CD14-positive monocyte (primary cell): ENCODE results near the gene EPS15. TPM values are rescaled to one million over a fixed set of nuclear protein-coding genes. Genes with fewer than 3 reads are reported as not detected.

ENCODE experiments used
- DNase-seq, 3 donors: peaks; one replicate each; pipeline ENCODE4 v3.0.0-alpha.2; 2011 to 2022
- H2AFZ ChIP-seq: 2 replicates; pipeline ENCODE4 v1.6.0; 2012; ENCODE audit warnings: mild to moderate bottlenecking, low read depth, low read length, inconsistent platforms; ENCODE audit not compliant: insufficient read depth, poor library complexity, severe bottlenecking
- H3K27ac ChIP-seq, 2 donors: 1 replicate in 1 of 2; 2 replicates in 1 of 2; pipeline ENCODE4 v1.5.1; 2012 to 2013; ENCODE audit warnings: low read length in 2 of 2, control low read depth in 1 of 2, inconsistent platforms in 1 of 2, low read depth in 1 of 2, mild to moderate bottlenecking in 1 of 2
- H3K27me3 ChIP-seq, 2 donors: one replicate each; pipeline versions ENCODE4 v1.6.0 to v1.6.1; 2011 to 2013; ENCODE audit warnings: low read length in 2 of 2; ENCODE audit not compliant: control insufficient read depth in 2 of 2, insufficient read depth in 2 of 2
- H3K36me3 ChIP-seq, 2 donors: replicated peaks in 1 of 2; 1 replicate in 1 of 2; 2 replicates in 1 of 2; pipeline versions ENCODE4 v1.5.1 to v1.6.1; 2012 to 2013; ENCODE audit warnings: low read length in 2 of 2, control low read depth in 1 of 2, inconsistent platforms in 1 of 2, mild to moderate bottlenecking in 1 of 2; ENCODE audit not compliant: insufficient read depth in 2 of 2, control insufficient read depth in 1 of 2
- H3K4me1 ChIP-seq, 2 donors: 1 replicate in 1 of 2; 2 replicates in 1 of 2; pipeline versions ENCODE4 v1.5.1 to v1.6.1; 2012 to 2013; ENCODE audit warnings: low read length in 2 of 2, control low read depth in 1 of 2, inconsistent platforms in 1 of 2, mild to moderate bottlenecking in 1 of 2, moderate library complexity in 1 of 2; ENCODE audit not compliant: insufficient read depth in 2 of 2, control insufficient read depth in 1 of 2
- H3K4me2 ChIP-seq: replicated peaks from 2 replicates; pipeline ENCODE3; 2012; ENCODE audit warnings: low read length, moderate library complexity, mild to moderate bottlenecking; ENCODE audit not compliant: poor library complexity, severe bottlenecking; ENCODE audit errors: extremely low read depth
- H3K4me3 ChIP-seq, 3 experiments: fragments of 200-600 bp in 1 of 3; sonication (generic) in 1 of 3; replicated peaks in 1 of 3; 1 replicate in 2 of 3; 2 replicates in 1 of 3; pipeline ENCODE4 v1.5.1; 2011 to 2013; ENCODE audit warnings: low read length in 3 of 3, mild to moderate bottlenecking in 3 of 3, control low read depth in 2 of 3, low read depth in 2 of 3, inconsistent platforms in 1 of 3, moderate library complexity in 1 of 3
- H3K79me2 ChIP-seq: 2 replicates; pipeline ENCODE4 v1.6.0; 2012; ENCODE audit warnings: mild to moderate bottlenecking, control low read depth, inconsistent platforms, low read length, moderate library complexity; ENCODE audit not compliant: insufficient read depth
- H3K9ac ChIP-seq: 2 replicates; pipeline ENCODE4 v1.6.0; 2017; ENCODE audit warnings: low read length, mild to moderate bottlenecking; ENCODE audit not compliant: insufficient read depth, poor library complexity, severe bottlenecking
- H3K9me3 ChIP-seq, 2 donors: replicated peaks in 1 of 2; 1 replicate in 1 of 2; 2 replicates in 1 of 2; pipeline versions ENCODE4 v1.5.1 to v1.6.1; 2012 to 2013; ENCODE audit warnings: low read length in 2 of 2, control low read depth in 1 of 2; ENCODE audit not compliant: control insufficient read depth in 1 of 2, insufficient read depth in 1 of 2
- H4K20me1 ChIP-seq: 2 replicates; pipeline ENCODE4 v1.6.0; 2012; ENCODE audit warnings: mild to moderate bottlenecking, low read length, control low read depth, moderate library complexity; ENCODE audit not compliant: insufficient read depth
- H3K27ac Mint-ChIP-seq, 7 donors: one replicate each; pipeline ENCODE4 v1.8.0; 2020; ENCODE audit warnings: mild to moderate bottlenecking in 7 of 7, mixed read lengths in 7 of 7, moderate library complexity in 6 of 7, inconsistent platforms in 2 of 7
- H3K27me3 Mint-ChIP-seq, 3 donors: one replicate each; pipeline ENCODE4 v1.8.0; 2021 to 2022; ENCODE audit warnings: low read depth in 3 of 3, mild to moderate bottlenecking in 3 of 3, mixed read lengths in 3 of 3, moderate library complexity in 3 of 3, inconsistent platforms in 1 of 3
- H3K36me3 Mint-ChIP-seq, 2 donors: one replicate each; pipeline ENCODE4 v1.8.0; 2020; ENCODE audit warnings: mixed read lengths in 2 of 2, inconsistent platforms in 1 of 2, mild to moderate bottlenecking in 1 of 2
- H3K4me1 Mint-ChIP-seq: one replicate; pipeline ENCODE4 v1.8.0; 2020; ENCODE audit warnings: mild to moderate bottlenecking, mixed read lengths
- H3K4me3 Mint-ChIP-seq, 2 donors: one replicate each; pipeline ENCODE4 v1.8.0; 2020; ENCODE audit warnings: mild to moderate bottlenecking in 2 of 2, mixed read lengths in 2 of 2, moderate library complexity in 1 of 2
- H3K9me3 Mint-ChIP-seq, 7 donors: one replicate each; pipeline ENCODE4 v1.8.0; 2020 to 2022; ENCODE audit warnings: mixed read lengths in 7 of 7, mild to moderate bottlenecking in 6 of 7, moderate library complexity in 6 of 7, inconsistent platforms in 2 of 7
- CTCF ChIP-seq: fragments of 200-600 bp; IDR thresholded peaks from one replicate; pipeline ENCODE4 v1.8.0; 2022; ENCODE audit warnings: antibody characterized with exemption, mild to moderate bottlenecking
- WGBS: methylation state at CpG from one replicate; pipeline ENCODE4 v1.1.5; 2013; ENCODE audit warnings: missing lambda C conversion rate; ENCODE audit not compliant: insufficient coverage; 5-methylcytosine and 5-hydroxymethylcytosine counted together
- intact Hi-C, 2 donors: fragments of 100-400 bp; cut with micrococcal nuclease; formaldehyde crosslinking; loops; one replicate each; pipeline versions ENCODE4 v1.15.0 to v1.15.1; 2023
- polyA plus RNA-seq, 3 donors: library from polyadenylated mRNA; depleted of rRNA in 1 of 3; unstranded in 2 of 3; stranded (reverse) in 1 of 3; fragments of 300-500 nt in 2 of 3; fragments of >200 nt in 1 of 3; fragmentation: Illumina TruSeq in 2 of 3; gene quantifications; 1 replicate in 2 of 3; 2 replicates in 1 of 3; pipeline ENCODE4 v1.2.3, GENCODE V29; 2012 to 2021

EPS15 gene
- polyA plus RNA-seq, 3 donors, result 26.7 to 53.6 (median 36.4) TPM

GRCh38 chr1:51488372-51489050 lies 30.6 kb downstream of the EPS15 start:
- H3K9ac ChIP-seq, result no peak overlapping the region
- H3K4me1 Mint-ChIP-seq, result peaks cover 32% of the 10 kb centered on the region
- no peaks in the 10 kb centered on the region for H3K9me3 ChIP-seq
- H3K4me1 ChIP-seq, result peaks cover 16 to 26% of the 10 kb centered on the region in 2 donors
- no peaks in the 10 kb centered on the region for H3K27me3 ChIP-seq
- no peaks in the 10 kb centered on the region for H3K27me3 Mint-ChIP-seq
- H3K27ac Mint-ChIP-seq, result peak overlapping the region in 2 of 7 donors; percentile 17 to 30
- peaks cover 93% of the 10 kb centered on the region for H3K79me2 ChIP-seq
- peaks cover 0 to 10% of the 10 kb centered on the region in 2 donors for H3K36me3 ChIP-seq
- no peaks in the 10 kb centered on the region for H3K9me3 Mint-ChIP-seq
- H3K27ac ChIP-seq, result peak overlapping the region in 1 of 2 donors; percentile 6
- no peak overlapping the region for H3K4me2 ChIP-seq
- H4K20me1 ChIP-seq, result peaks cover 86% of the 10 kb centered on the region
- WGBS, result no CpG with 5 or more reads among the region's 4 CpGs
- no peak overlapping the region for H2AFZ ChIP-seq
- intact Hi-C loops, result no loop called here
- H3K4me3 Mint-ChIP-seq, result no peak overlapping the region
- TF ChIP-seq CTCF, result no peak
- H3K36me3 Mint-ChIP-seq, result peaks cover 1 to 4% of the 10 kb centered on the region in 2 donors
- H3K4me3 ChIP-seq, result no peak overlapping the region
- DNase-seq, result no peak

- Histone ChIP-seq H3K9ac (no peak overlapping the region), H3K4me2 (no peak overlapping the region), H2AFZ (no peak overlapping the region), H3K4me3 (no peak overlapping the region), H3K9me3 (no peaks in the 10 kb centered on the region), H3K36me3 (peaks cover 0 to 10% of the 10 kb centered on the region in 2 donors), H4K20me1 (peaks cover 89% of the 10 kb centered on the region), H3K4me1 (peaks cover 21 to 28% of the 10 kb centered on the region in 2 donors), H3K27me3 (no peaks in the 10 kb centered on the region), H3K79me2 (peaks cover 98% of the 10 kb centered on the region), H3K27ac (no peak overlapping the region)
- Mint-ChIP-seq H3K9me3 (no peaks in the 10 kb centered on the region), H3K4me3 (no peak overlapping the region), H3K36me3 (peaks cover 1 to 4% of the 10 kb centered on the region in 2 donors), H3K4me1 (peaks cover 35% of the 10 kb centered on the region), H3K27me3 (no peaks in the 10 kb centered on the region), H3K27ac (no peak overlapping the region)
- no peak for TF ChIP-seq CTCF
- no CpG with 5 or more reads among the region's 1 CpG for WGBS
- DNase-seq, result no peak
- intact Hi-C loops, result no loop called here
Measured at GRCh38 chr1:51487628-51488027, 31.4 kb downstream of the EPS15 start.
